Naive thymus-derived CD4-positive, alpha-beta T cell (primary cell): Measurements from ENCODE around the gene SIPA1L3. TPM values are rescaled to one million over a fixed set of nuclear protein-coding genes. Genes with fewer than 3 reads are reported as not detected.

Source experiments
- ATAC-seq: fragments of 150-1000 bp; cut with Tn5 transposase; 2 replicates; pipeline ENCODE4 v1.10.0; 2021; ENCODE audit warnings: mild to moderate bottlenecking, moderate library complexity
- CTCF ChIA-PET: fragments of 350-600 bp; sonication (Branson Sonifier 250); formaldehyde crosslinking; loops from one replicate; lab custom pipeline; 2021; ENCODE audit warnings: antibody characterized with exemption; lab: Charles Lee
- POLR2A ChIA-PET: fragments of 350-600 bp; sonication (Branson Sonifier 250); formaldehyde crosslinking; loops from one replicate; lab custom pipeline; 2021; ENCODE audit warnings: antibody characterized with exemption, inconsistent platforms; lab: Charles Lee
- DNase-seq, 9 donors: peaks; one replicate each; pipeline versions ENCODE4 v3.0.0 to v3.0.0-alpha.2; 2020 to 2022; ENCODE audit warnings: mixed read lengths in 1 of 9
- H3K27ac ChIP-seq: one replicate; pipeline ENCODE4 v1.7.0; 2013; ENCODE audit warnings: mild to moderate bottlenecking, low read depth, low read length, moderate library complexity
- H3K27me3 ChIP-seq, 2 donors: one replicate each; pipeline ENCODE4 v1.7.0; 2013; ENCODE audit warnings: low read length in 2 of 2, mild to moderate bottlenecking in 2 of 2, moderate library complexity in 2 of 2; ENCODE audit not compliant: control insufficient read depth in 2 of 2, insufficient read depth in 2 of 2
- H3K36me3 ChIP-seq, 3 experiments: 1 replicate in 2 of 3; 2 replicates in 1 of 3; pipeline ENCODE4 v1.7.0; 2013; ENCODE audit warnings: low read length in 3 of 3, mild to moderate bottlenecking in 3 of 3, moderate library complexity in 1 of 3; ENCODE audit not compliant: insufficient read depth in 3 of 3, control insufficient read depth in 2 of 3
- H3K4me1 ChIP-seq, 2 donors: one replicate each; pipeline ENCODE4 v1.7.0; 2013; ENCODE audit warnings: low read length in 2 of 2, mild to moderate bottlenecking in 2 of 2, moderate library complexity in 1 of 2; ENCODE audit not compliant: control insufficient read depth in 2 of 2, insufficient read depth in 2 of 2
- H3K4me3 ChIP-seq: 2 replicates; pipeline ENCODE4 v1.7.0; 2013; ENCODE audit warnings: mild to moderate bottlenecking, low read length
- H3K9me3 ChIP-seq, 3 experiments: 1 replicate in 2 of 3; 2 replicates in 1 of 3; pipeline ENCODE4 v1.7.0; 2013; ENCODE audit warnings: low read length in 3 of 3; ENCODE audit not compliant: control insufficient read depth in 2 of 3
- H3K27ac Mint-ChIP-seq, 9 donors: one replicate each; pipeline ENCODE4 v1.8.0; 2020 to 2022; ENCODE audit warnings: mixed read lengths in 9 of 9, mild to moderate bottlenecking in 8 of 9, moderate library complexity in 5 of 9, inconsistent platforms in 2 of 9
- H3K27me3 Mint-ChIP-seq, 5 donors: one replicate each; pipeline ENCODE4 v1.8.0; 2021 to 2022; ENCODE audit warnings: mixed read lengths in 5 of 5, mild to moderate bottlenecking in 1 of 5
- H3K36me3 Mint-ChIP-seq, 5 donors: one replicate each; pipeline ENCODE4 v1.8.0; 2020 to 2022; ENCODE audit warnings: mixed read lengths in 5 of 5, mild to moderate bottlenecking in 3 of 5, inconsistent platforms in 1 of 5
- H3K4me1 Mint-ChIP-seq, 7 donors: one replicate each; pipeline ENCODE4 v1.8.0; 2020 to 2022; ENCODE audit warnings: mixed read lengths in 7 of 7, mild to moderate bottlenecking in 3 of 7, inconsistent platforms in 1 of 7
- H3K4me3 Mint-ChIP-seq, 10 donors: one replicate each; pipeline ENCODE4 v1.8.0; 2020 to 2022; ENCODE audit warnings: mild to moderate bottlenecking in 10 of 10, mixed read lengths in 10 of 10, moderate library complexity in 6 of 10, inconsistent platforms in 2 of 10
- H3K9me3 Mint-ChIP-seq, 11 donors: one replicate each; pipeline ENCODE4 v1.8.0; 2020 to 2022; ENCODE audit warnings: mixed read lengths in 11 of 11, mild to moderate bottlenecking in 4 of 11, inconsistent platforms in 1 of 11, moderate library complexity in 1 of 11
- intact Hi-C, 2 donors: fragments of 100-400 bp; cut with micrococcal nuclease; formaldehyde crosslinking; loops; one replicate each; pipeline ENCODE4 v1.15.1; 2023
- polyA plus RNA-seq, 2 donors: library from polyadenylated mRNA; unstranded; fragments of 300-500 nt; fragmentation: Illumina TruSeq; gene quantifications; one replicate each; pipeline ENCODE4 v1.2.3, GENCODE V29; 2021
- total RNA-seq, 6 experiments: library from RNA in 5 of 6; stranded (reverse) in 5 of 6; gene quantifications; 1 replicate in 5 of 6; 2 replicates in 1 of 6; pipeline ENCODE4 v1.2.3 and lab custom pipeline; 2021 to 2026

The SIPA1L3 gene
- total and polyA plus RNA-seq, 7 experiments from 2014 or later, result 0.91 to 38.7 (median 22.5) TPM

DNA sequence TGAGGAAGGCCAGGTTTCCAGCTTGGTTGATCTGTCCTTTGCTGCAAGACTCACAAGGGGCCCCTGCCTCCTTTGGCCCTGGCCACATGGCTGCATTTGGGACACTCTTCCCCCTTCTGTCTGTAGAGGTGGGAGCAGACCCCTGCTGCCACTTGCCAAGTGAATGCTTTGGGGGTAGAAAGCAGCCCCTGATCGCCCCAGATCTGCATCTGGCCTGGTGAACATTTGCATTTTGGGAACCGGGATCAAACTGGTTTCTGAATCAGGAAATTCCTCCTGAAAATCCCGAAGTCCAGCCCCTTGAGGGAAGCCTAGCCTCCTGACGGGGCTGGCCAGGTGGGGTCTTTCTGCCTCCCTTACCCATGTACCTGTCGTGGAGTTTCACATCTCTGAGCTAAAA is 302.1 kb downstream of the SIPA1L3 start:
- H3K4me3 ChIP-seq, result no peak overlapping the region
- H3K27me3 Mint-ChIP-seq, result peaks cover 27 to 50% (median 46%) of the 10 kb centered on the region in 5 donors
- ChIA-PET POLR2A (no interaction called here), CTCF (no interaction called here)
- H3K27me3 ChIP-seq, result peaks cover 0 to 12% of the 10 kb centered on the region in 2 donors
- no peak overlapping the region for H3K27ac Mint-ChIP-seq
- peaks cover 0 to 6% of the 10 kb centered on the region in 2 donors for H3K4me1 ChIP-seq
- DNase-seq (no peak), ATAC-seq (no peak)
- H3K9me3 Mint-ChIP-seq, result peaks cover 0 to 6% (median 0%) of the 10 kb centered on the region in 11 donors
- H3K4me3 Mint-ChIP-seq, result no peak overlapping the region
- intact Hi-C loops, result no loop called here
- peaks cover 0 to 17% (median 0%) of the 10 kb centered on the region in 3 experiments for H3K36me3 ChIP-seq
- H3K27ac ChIP-seq, result no peak overlapping the region
- no peaks in the 10 kb centered on the region for H3K9me3 ChIP-seq
- H3K4me1 Mint-ChIP-seq, result peaks cover 8 to 24% (median 17%) of the 10 kb centered on the region in 7 donors
- peaks cover 6 to 26% (median 13%) of the 10 kb centered on the region in 5 donors for H3K36me3 Mint-ChIP-seq

- Histone ChIP-seq H3K4me3 (no peak overlapping the region), H3K27ac (no peak overlapping the region), H3K36me3 (peaks cover 0 to 13% (median 0%) of the 10 kb centered on the region in 3 experiments), H3K9me3 (no peaks in the 10 kb centered on the region), H3K27me3 (peaks cover 0 to 13% of the 10 kb centered on the region in 2 donors), H3K4me1 (peaks cover 0 to 8% of the 10 kb centered on the region in 2 donors)
- peaks cover 13 to 27% (median 22%) of the 10 kb centered on the region in 7 donors for H3K4me1 Mint-ChIP-seq
- ChIA-PET CTCF (interaction anchor here (1.0 kb wide), 1 partner anchor 21 kb away, joined by 4 read pairs; no protein-coding TSS in a partner anchor), POLR2A (no interaction called here)
- H3K36me3 Mint-ChIP-seq, result peaks cover 6 to 20% (median 9%) of the 10 kb centered on the region in 5 donors
- H3K27me3 Mint-ChIP-seq, result peaks cover 32 to 56% (median 49%) of the 10 kb centered on the region in 5 donors
- ATAC-seq, result no peak
- H3K4me3 Mint-ChIP-seq, result peak overlapping the region in 5 of 10 donors; percentile 6 to 64 (median 58)
- intact Hi-C loops, result no loop called here
- peak overlapping the region in 2 of 9 donors; percentile 2 to 10 for H3K27ac Mint-ChIP-seq
- DNase-seq, result no peak
- peaks cover 0 to 6% (median 0%) of the 10 kb centered on the region in 11 donors for H3K9me3 Mint-ChIP-seq
These were observed 302.9 kb downstream of the SIPA1L3 start for GRCh38 chr19:38209671-38210457.

DNA sequence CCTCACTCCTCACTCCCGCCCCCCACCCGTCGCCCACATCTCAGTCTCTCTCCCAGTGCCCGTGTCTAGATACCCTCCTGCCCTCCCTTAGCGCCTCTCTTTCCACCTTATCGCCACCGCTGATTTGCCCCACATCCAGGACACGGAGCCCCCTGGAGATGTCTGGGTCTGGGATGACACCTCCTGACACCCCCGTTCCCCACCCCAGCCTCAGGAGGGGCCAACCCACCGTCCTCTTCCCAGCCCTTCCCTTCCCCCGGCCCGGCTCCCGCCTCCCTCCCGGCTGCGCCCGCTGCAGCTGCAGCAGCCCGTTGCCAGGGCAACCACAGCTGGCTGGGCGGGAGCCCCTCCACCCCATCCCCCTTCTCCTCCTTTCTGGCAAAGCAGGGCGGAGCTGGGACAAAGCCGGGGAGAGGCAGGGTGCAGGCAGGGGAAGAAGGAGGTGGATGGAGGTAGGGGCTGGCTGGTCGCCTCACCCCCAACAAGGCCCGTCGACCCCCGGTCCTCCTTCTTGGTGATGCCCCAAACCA is 303.5 kb downstream of the SIPA1L3 start:
- peaks cover 32 to 56% (median 49%) of the 10 kb centered on the region in 5 donors for H3K27me3 Mint-ChIP-seq
- H3K27ac Mint-ChIP-seq, result peak overlapping the region in 1 of 9 donors; percentile 10
- DNase-seq (no peak), ATAC-seq (no peak)
- no peaks in the 10 kb centered on the region for H3K9me3 ChIP-seq
- intact Hi-C loops, result no loop called here
- H3K4me1 Mint-ChIP-seq, result peaks cover 13 to 27% (median 22%) of the 10 kb centered on the region in 7 donors
- ChIA-PET POLR2A (no interaction called here), CTCF (interaction anchor here (1.0 kb wide), 1 partner anchor 20 kb away, joined by 4 read pairs; no protein-coding TSS in a partner anchor)
- peaks cover 6 to 18% (median 7%) of the 10 kb centered on the region in 5 donors for H3K36me3 Mint-ChIP-seq
- H3K4me3 Mint-ChIP-seq, result peak overlapping the region in 9 of 10 donors; percentile 5 to 64 (median 40)
- peaks cover 0 to 8% of the 10 kb centered on the region in 2 donors for H3K4me1 ChIP-seq
- peaks cover 0 to 13% of the 10 kb centered on the region in 2 donors for H3K27me3 ChIP-seq
- peaks cover 0 to 6% (median 0%) of the 10 kb centered on the region in 11 donors for H3K9me3 Mint-ChIP-seq
- no peak overlapping the region for H3K27ac ChIP-seq
- H3K36me3 ChIP-seq, result peaks cover 0 to 11% (median 0%) of the 10 kb centered on the region in 3 experiments
- H3K4me3 ChIP-seq, result no peak overlapping the region

GRCh38 chr19:38211151-38211591 is 304.2 kb downstream of the SIPA1L3 start:
- peak overlapping the region in 9 of 10 donors; percentile 5 to 63 (median 39) for H3K4me3 Mint-ChIP-seq

GRCh38 chr19:38211766-38212165 is 304.8 kb downstream of the SIPA1L3 start:
- H3K27ac Mint-ChIP-seq, result no peak overlapping the region
- ChIA-PET POLR2A (no interaction called here), CTCF (no interaction called here)
- peaks cover 32 to 63% (median 52%) of the 10 kb centered on the region in 5 donors for H3K27me3 Mint-ChIP-seq
- peaks cover 6 to 18% (median 7%) of the 10 kb centered on the region in 5 donors for H3K36me3 Mint-ChIP-seq
- H3K4me3 ChIP-seq, result no peak overlapping the region
- peak overlapping the region in 1 of 10 donors; percentile 39 for H3K4me3 Mint-ChIP-seq
- H3K27ac ChIP-seq, result no peak overlapping the region
- peaks cover 13 to 27% (median 22%) of the 10 kb centered on the region in 7 donors for H3K4me1 Mint-ChIP-seq
- H3K4me1 ChIP-seq, result peaks cover 0 to 8% of the 10 kb centered on the region in 2 donors
- H3K9me3 Mint-ChIP-seq, result peaks cover 0 to 6% (median 0%) of the 10 kb centered on the region in 11 donors
- intact Hi-C loops, result no loop called here
- no peaks in the 10 kb centered on the region for H3K9me3 ChIP-seq
- H3K36me3 ChIP-seq, result no peaks in the 10 kb centered on the region
- peaks cover 0 to 18% of the 10 kb centered on the region in 2 donors for H3K27me3 ChIP-seq
- DNase-seq (no peak), ATAC-seq (no peak)

More at GRCh38 chr19:38211151-38211591, 304.2 kb downstream of the SIPA1L3 start:
- no peak overlapping the region for H3K27ac ChIP-seq
- Mint-ChIP-seq H3K4me1 (peaks cover 13 to 27% (median 22%) of the 10 kb centered on the region in 7 donors), H3K36me3 (peaks cover 6 to 18% (median 7%) of the 10 kb centered on the region in 5 donors), H3K27me3 (peaks cover 32 to 63% (median 52%) of the 10 kb centered on the region in 5 donors), H3K9me3 (peaks cover 0 to 6% (median 0%) of the 10 kb centered on the region in 11 donors), H3K27ac (no peak overlapping the region)
- DNase-seq (no peak), ATAC-seq (no peak)
- intact Hi-C loops, result no loop called here
- peaks cover 0 to 8% of the 10 kb centered on the region in 2 donors for H3K4me1 ChIP-seq
- H3K27me3 ChIP-seq, result peaks cover 0 to 13% of the 10 kb centered on the region in 2 donors
- CTCF ChIA-PET, result interaction anchor here (1.0 kb wide), 1 partner anchor 19 kb away, joined by 4 read pairs; no protein-coding TSS in a partner anchor
- H3K4me3 ChIP-seq, result no peak overlapping the region
- H3K36me3 ChIP-seq, result peaks cover 0 to 5% (median 0%) of the 10 kb centered on the region in 3 experiments
- H3K9me3 ChIP-seq, result no peaks in the 10 kb centered on the region
- POLR2A ChIA-PET, result no interaction called here

DNA sequence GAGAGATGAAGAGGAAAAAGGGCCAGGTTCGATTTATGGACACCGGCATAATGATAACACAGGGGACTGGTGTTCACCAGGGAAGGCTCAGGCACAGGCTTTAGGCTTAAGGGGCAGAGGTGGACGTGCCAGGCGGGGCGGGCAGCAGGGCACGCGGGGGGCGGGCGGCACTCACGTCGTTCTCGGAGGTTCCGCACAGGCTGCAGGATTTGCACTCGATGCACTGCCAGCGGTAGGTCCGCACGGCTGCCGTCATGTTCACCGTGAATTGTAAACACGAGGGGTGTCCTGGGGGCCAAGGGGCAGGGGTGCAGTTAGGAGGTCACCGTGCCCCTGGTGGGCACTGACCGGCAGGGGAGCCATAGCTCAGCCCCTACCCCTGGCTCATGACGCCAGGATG is 306.5 kb downstream of the SIPA1L3 start:
- H3K9me3 ChIP-seq, result no peaks in the 10 kb centered on the region
- H3K36me3 ChIP-seq, result no peaks in the 10 kb centered on the region
- peaks cover 13 to 27% (median 22%) of the 10 kb centered on the region in 7 donors for H3K4me1 Mint-ChIP-seq
- peak overlapping the region in 1 of 10 donors; percentile 16 for H3K4me3 Mint-ChIP-seq
- DNase-seq (no peak), ATAC-seq (no peak)
- intact Hi-C loops, result no loop called here
- H3K27me3 ChIP-seq, result peaks cover 0 to 18% of the 10 kb centered on the region in 2 donors
- H3K4me1 ChIP-seq, result peaks cover 0 to 8% of the 10 kb centered on the region in 2 donors
- no peak overlapping the region for H3K4me3 ChIP-seq
- POLR2A ChIA-PET, result no interaction called here
- H3K27ac ChIP-seq, result no peak overlapping the region
- CTCF ChIA-PET, result no interaction called here
- H3K27me3 Mint-ChIP-seq, result peaks cover 30 to 62% (median 50%) of the 10 kb centered on the region in 5 donors
- H3K9me3 Mint-ChIP-seq, result peaks cover 0 to 6% (median 0%) of the 10 kb centered on the region in 11 donors
- H3K27ac Mint-ChIP-seq, result peak overlapping the region in 1 of 9 donors; percentile 42
- H3K36me3 Mint-ChIP-seq, result peaks cover under 1 to 7% (median 7%) of the 10 kb centered on the region in 5 donors
